ENCODE results near the gene PLXNA1. TPM values are rescaled to one million over a fixed set of nuclear protein-coding genes. Genes with fewer than 3 reads are reported as not detected.

Gene PLXNA1
- total RNA-seq, 4 donors from 2014 or later, result 6.7 to 38.2 (median 16.9) TPM

DNA sequence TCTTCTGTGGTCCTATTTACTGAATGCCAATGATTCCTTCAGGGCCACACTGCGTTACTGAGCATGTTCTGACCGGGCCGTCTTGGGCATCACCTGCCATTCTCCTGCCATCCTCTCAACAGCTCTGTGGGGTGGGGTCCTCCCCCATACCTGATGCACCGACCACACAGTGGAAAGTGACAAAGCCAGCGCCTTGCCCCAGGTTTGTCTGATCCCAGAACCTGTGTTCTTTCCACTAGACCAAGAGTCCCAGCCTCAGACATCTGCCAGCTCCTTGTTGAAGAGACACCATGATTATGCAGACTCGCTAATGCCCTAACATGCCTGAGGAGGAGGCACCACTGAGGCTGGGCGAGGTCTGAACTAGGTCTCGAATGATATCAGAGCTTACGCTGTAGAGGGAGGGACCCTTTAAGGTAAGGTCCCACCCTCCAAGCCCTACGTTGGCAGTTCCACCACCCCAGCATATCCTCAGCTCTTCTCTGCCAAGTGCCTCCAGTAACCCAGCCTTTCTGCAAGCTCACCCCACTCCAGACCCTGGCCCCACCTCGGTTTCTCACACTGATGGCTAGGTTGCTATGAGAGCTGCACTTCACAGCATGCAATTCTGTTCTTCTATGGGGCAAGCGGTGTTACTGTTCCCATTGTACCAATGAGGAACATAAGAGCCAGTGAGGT, 29.8 kb upstream of the PLXNA1 start:
- Histone ChIP-seq H3K4me1 (no peaks in the 10 kb centered on the region), H3K36me3 (no peaks in the 10 kb centered on the region), H3K27me3 (no peaks in the 10 kb centered on the region), H3K27ac (no peak overlapping the region), H3K9me3 (no peaks in the 10 kb centered on the region), H3K4me3 (no peak overlapping the region)
- no peak for TF ChIP-seq POLR2A (IDR thresholded peaks at IDR 0.05)
- TF ChIP-seq, protein P1, sequence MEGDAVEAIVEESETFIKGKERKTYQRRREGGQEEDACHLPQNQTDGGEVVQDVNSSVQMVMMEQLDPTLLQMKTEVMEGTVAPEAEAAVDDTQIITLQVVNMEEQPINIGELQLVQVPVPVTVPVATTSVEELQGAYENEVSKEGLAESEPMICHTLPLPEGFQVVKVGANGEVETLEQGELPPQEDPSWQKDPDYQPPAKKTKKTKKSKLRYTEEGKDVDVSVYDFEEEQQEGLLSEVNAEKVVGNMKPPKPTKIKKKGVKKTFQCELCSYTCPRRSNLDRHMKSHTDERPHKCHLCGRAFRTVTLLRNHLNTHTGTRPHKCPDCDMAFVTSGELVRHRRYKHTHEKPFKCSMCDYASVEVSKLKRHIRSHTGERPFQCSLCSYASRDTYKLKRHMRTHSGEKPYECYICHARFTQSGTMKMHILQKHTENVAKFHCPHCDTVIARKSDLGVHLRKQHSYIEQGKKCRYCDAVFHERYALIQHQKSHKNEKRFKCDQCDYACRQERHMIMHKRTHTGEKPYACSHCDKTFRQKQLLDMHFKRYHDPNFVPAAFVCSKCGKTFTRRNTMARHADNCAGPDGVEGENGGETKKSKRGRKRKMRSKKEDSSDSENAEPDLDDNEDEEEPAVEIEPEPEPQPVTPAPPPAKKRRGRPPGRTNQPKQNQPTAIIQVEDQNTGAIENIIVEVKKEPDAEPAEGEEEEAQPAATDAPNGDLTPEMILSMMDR (IDR thresholded peaks at IDR 0.05), result no peak
- intact Hi-C loops (cut with DNase I; ENCODE audit: low total_unique reads), result no loop called here
- DNase-seq, result no peak

DNA sequence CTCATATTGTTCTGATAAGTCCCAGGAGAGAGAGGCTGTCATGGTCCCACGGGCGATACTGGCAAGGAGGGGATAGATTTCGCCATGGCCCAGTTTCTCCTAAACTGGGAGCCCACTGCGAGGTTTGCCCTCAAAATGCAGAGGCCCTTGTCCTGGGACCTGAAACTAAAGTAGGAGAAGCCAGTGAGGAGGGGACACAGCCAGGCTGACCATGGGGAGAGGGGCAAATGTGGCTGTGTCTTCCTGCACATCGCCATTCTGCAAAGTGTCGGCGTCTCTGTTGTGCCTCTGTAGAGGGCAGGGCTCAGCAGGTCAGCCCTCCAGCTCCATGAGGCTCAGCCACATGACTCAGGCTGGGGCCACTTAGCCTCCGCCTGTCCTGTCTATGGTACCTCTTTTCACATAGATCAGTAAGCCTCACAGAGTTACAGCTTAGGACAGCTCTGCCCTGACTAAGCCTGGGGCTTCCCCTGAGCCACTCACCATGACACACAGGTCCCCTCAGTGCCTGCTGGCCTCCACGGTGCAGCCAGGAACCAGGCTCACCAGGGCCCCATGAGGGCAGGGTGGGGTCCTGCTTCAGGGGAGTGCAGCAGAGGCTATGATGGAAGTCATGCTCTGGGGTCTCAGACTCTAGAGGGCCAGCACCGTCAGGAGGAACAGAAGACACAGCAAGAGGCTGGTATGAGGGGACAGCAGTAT, 28.6 kb upstream of the PLXNA1 start:
- Histone ChIP-seq H3K27ac (no peak overlapping the region), H3K4me3 (no peak overlapping the region), H3K27me3 (no peaks in the 10 kb centered on the region), H3K9me3 (no peaks in the 10 kb centered on the region), H3K4me1 (no peaks in the 10 kb centered on the region), H3K36me3 (no peaks in the 10 kb centered on the region)
- TF ChIP-seq, protein P1 (IDR thresholded peaks at IDR 0.05), result no peak
- no peak for TF ChIP-seq POLR2A (IDR thresholded peaks at IDR 0.05)
- intact Hi-C loops (cut with DNase I; ENCODE audit: low total_unique reads), result no loop called here
- no peak for DNase-seq

DNA sequence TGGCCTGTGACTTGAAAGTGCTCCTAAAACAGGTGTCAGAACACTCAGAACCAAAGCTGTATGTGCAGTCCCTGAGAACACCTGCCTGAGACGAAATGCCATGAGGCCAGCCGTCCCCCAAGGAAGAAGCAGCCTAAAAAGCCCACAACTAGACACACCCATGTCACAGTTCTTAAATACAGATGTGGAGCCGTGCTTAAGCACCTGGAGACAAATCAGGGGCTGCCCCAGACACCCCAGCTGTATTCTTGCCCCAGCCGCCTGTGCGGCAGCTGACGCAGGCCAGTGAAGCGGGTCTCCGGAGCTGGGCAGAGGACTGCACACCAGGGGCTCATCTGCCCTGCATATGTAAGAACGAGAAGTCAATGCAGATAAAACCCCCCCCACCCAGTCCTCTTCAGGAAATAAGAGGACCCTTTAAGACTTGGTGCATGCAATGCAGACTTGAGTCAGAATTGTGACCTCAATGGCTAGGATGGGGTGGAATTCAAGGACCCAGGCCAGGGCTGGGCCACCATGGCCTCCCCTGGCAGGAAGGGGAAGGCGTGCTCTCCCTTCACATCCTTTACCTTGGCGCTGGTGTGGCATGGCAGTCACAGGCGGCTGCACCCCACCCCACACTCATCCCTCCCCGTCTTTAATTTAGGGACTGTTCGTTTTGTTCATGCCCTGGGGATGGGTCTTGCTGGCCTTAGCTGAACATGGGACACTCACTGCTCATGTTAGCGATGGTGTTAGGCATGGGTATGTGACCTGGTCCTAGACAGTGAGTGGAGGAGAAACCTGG, 27.7 kb upstream of the PLXNA1 start:
- Histone ChIP-seq H3K9me3 (no peaks in the 10 kb centered on the region), H3K36me3 (no peaks in the 10 kb centered on the region), H3K27ac (no peak overlapping the region), H3K27me3 (no peaks in the 10 kb centered on the region), H3K4me1 (no peaks in the 10 kb centered on the region), H3K4me3 (no peak overlapping the region)
- TF ChIP-seq, protein P1 (IDR thresholded peaks at IDR 0.05), result no peak
- TF ChIP-seq POLR2A (IDR thresholded peaks at IDR 0.05), result no peak
- no peak for DNase-seq
- intact Hi-C loops (cut with DNase I; ENCODE audit: low total_unique reads), result no loop called here

GRCh38 chr3:126956361-126956760, 26.6 kb upstream of the PLXNA1 start:
- Histone ChIP-seq H3K4me1 (no peaks in the 10 kb centered on the region), H3K4me3 (no peak overlapping the region), H3K9me3 (no peaks in the 10 kb centered on the region), H3K27me3 (no peaks in the 10 kb centered on the region), H3K27ac (no peak overlapping the region), H3K36me3 (no peaks in the 10 kb centered on the region)
- no peak for DNase-seq
- intact Hi-C loops (cut with DNase I; ENCODE audit: low total_unique reads), result no loop called here
- TF ChIP-seq POLR2A (IDR thresholded peaks at IDR 0.05), result no peak
- TF ChIP-seq, protein P1 (IDR thresholded peaks at IDR 0.05), result no peak

All from uterus (tissue), 4 donors.